Measurements from ENCODE around the gene ESRRG.

The ESRRG gene

DNA sequence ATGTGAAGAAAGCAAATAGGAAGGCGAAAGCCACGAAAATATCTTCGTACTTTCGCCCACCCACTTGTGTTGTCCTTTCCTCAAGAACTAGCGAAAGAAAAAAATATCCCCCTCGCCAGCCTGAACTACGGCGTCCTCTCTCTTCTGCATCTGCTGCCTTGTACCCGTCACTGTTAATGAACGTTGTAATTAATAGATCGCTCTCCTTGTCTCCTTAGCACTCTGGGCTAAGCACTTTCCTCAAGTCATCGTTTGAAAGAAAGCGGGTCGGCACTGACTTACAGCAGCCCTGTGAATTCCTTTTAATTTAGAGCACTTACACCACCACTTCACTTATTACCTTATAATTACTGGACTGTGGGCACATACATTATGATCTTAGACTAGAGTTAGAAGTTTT lies 44.1 kb downstream of the ESRRG start:
- TF ChIP-seq GATA2 (IDR thresholded peaks at IDR 0.05; ENCODE audit: low read depth, low read length) (no peak), GATA3 (IDR thresholded peaks at IDR 0.05; ENCODE audit: low read depth, low read length) (no peak)

DNA sequence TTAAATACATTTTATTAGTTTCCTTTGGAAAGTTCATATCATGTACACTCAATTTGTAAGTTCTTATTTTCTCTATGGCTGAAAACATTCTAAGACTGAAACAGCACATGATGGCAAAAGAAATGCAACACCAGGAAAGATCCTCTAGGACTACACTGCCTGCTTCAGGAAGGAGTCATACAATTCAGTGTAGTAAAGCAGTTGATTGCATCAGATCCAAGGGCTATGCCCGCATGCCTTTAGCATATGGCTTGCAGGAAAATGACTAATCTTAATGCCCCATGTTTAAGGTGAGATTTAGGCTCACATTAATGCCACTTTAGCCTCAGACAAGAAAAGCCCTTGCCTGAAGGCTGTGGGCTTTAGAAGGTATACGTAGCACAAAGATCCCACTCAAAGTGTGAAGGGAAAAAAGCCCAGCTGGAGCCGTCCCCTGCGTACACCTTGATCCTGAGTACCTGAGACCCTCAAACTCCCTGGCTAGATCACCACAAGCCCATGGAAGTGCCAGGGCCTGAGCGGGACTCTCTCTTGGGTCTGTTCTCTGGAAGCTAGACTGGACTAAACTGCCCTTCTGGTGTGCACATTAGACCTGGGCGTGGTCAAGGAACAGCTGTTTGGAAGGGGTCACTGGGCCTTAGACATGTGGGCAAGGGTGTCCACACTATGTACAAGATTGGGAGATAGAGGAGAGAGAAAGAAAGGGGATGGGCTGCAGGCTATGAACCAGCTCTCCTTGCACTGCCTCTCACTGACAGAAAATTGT lies 52.9 kb downstream of the ESRRG start:
- TF ChIP-seq GATA3 (IDR thresholded peaks at IDR 0.05; ENCODE audit: low read depth, low read length) (no peak), GATA2 (IDR thresholded peaks at IDR 0.05; ENCODE audit: low read depth, low read length) (no peak)

DNA sequence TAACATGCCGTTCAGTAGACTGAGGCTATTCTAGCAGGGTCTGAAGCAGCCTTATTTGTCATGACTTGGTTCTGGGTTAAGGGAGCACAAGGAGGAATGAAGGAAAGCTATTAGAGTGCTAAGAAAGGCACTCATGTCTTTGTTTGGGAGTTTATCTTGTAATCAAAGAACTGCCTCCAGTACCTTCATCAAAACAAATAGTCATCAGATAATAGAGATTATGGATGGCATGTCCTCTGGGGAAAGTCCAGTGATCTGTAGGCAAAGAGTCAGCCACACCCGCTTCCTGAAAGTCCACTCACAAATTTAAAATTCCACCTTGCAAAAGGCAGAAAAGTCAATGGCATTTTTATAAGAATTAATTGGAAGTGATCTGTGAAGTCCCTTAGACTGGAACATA lies 56.8 kb downstream of the ESRRG start:
- TF ChIP-seq GATA3 (IDR thresholded peaks at IDR 0.05; ENCODE audit: low read depth, low read length) (no peak), GATA2 (IDR thresholded peaks at IDR 0.05; ENCODE audit: low read depth, low read length) (no peak)

DNA sequence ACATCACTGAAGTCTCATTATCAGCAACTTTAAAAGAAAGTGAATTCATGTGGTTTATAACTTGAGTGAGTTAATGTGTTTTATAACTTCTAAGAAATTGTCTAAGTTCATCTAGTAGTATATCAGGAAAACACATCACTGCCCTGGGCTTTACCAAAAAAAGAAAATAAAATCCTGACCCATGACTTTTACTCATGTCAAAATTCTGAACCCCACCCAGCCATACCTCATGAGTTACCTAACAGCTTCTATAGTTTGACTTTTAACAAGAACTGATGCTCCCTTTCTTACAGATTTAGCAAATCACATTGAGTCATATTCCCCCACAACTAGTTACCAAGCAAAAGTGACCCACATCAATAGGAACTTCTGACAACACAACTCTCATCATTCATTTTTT lies 57.4 kb downstream of the ESRRG start:
- no peak for TF ChIP-seq GATA2 (IDR thresholded peaks at IDR 0.05; ENCODE audit: low read depth, low read length)
- no peak for TF ChIP-seq GATA3 (IDR thresholded peaks at IDR 0.05; ENCODE audit: low read depth, low read length)

DNA sequence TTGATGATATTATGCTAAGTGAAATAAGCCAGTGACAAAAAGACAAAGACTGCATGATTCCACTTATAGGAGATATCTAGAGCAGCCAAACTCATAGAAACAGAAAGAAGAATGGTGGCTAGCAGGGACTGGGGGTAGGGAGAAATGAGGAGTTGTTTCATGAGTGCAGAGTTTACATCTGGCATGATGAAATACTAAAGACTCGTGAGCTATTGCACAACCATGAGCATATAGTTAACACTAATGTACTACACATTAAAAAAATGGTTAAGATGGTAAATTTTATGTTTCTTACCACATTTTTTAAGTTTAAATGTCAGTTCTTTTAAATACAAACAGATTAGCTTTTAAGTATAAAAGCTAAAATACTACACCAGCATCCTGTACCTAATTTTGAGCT lies 57.8 kb downstream of the ESRRG start:
- TF ChIP-seq GATA3 (IDR thresholded peaks at IDR 0.05; ENCODE audit: low read depth, low read length): no peak
- no peak for TF ChIP-seq GATA2 (IDR thresholded peaks at IDR 0.05; ENCODE audit: low read depth, low read length)

DNA sequence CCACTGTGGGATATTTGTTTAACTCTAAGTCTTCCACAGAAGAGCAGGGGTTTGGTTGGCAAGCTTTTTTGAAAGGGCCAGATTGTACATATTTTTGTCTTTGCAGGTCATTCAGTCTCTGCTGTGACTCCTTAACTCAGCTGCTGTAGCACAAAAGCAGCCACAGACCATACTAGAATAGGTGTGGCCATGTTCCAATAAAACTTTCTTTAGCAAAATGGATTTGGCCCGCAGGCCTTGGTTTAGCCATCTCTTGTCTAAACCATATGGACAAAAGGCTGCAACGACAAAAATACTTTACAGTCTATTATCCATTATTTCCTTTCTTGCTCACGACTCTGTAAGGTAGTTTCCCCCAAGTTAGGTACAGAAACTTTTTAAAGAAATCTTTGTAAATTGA lies 60.5 kb downstream of the ESRRG start:
- TF ChIP-seq GATA2 (IDR thresholded peaks at IDR 0.05; ENCODE audit: low read depth, low read length): no peak
- TF ChIP-seq GATA3 (IDR thresholded peaks at IDR 0.05; ENCODE audit: low read depth, low read length): no peak

DNA sequence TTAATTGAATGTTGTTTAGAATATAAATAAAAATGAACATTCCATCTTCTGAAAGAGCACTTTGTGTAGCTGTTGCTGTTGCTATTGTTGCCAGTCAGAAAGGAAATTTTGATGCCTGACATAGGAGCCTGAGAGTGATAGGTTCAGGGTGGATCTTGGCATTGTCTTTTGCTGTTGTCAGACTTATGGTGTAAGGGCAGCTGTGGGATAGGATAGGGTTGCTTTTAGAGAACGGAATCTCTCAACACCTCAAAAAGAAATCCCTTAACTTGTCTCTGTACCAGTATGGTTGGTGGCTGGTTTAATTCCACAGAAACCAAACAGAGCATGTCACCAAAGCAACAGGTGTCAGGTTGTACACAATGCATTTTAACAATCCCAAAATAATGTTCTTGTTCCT lies 62.7 kb downstream of the ESRRG start:
- TF ChIP-seq GATA3 (IDR thresholded peaks at IDR 0.05; ENCODE audit: low read depth, low read length) (no peak), GATA2 (IDR thresholded peaks at IDR 0.05; ENCODE audit: low read depth, low read length) (no peak)

DNA sequence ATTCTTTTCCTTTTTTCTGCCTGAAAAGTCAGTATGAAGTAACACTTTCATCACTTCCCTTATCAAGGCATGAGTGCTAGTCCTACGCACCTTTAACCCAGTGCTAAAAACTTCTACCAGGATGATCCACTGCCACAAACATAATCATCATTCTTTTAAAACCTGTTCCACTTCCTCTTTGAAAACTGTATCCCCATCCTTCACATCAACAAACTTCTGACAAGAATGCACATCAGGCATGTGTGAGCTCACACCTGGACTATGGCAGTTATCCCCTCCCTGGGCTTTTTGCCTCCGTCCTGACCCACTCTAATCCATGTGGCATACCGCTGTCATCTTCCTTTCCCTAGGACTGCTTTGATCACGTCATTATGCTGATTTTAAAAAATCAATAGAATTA lies 70.2 kb downstream of the ESRRG start:
- no peak for TF ChIP-seq GATA3 (IDR thresholded peaks at IDR 0.05; ENCODE audit: low read depth, low read length)
- no peak for TF ChIP-seq GATA2 (IDR thresholded peaks at IDR 0.05; ENCODE audit: low read depth, low read length)

DNA sequence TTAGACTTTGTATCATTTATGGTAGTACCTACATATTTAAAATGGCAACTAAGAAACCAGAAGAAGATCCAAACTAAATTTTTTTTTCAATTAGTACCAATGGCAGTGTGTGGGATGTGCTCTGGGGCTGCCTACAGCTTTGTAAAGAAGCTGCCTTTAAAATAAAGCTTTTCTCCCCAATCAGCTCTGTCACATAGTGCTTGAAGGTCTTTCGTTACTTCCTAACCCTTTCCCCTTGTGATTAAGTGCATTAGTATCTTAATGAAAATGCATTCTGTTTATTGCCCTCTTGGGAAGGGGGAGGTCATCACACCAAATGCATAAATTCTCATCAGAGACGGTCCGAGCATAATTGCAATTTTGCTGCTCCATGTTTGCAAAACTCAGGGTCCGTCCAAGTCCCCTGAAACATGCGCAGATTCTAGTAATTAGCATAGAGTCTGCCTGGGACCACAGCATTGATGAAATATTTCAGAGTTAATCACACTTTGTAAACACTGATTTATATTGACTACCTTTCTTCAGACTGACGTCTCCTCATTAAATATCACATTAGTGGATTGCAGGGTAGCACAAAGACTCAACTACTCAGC lies 71.3 kb downstream of the ESRRG start:
- TF ChIP-seq GATA3 (IDR thresholded peaks at IDR 0.05; ENCODE audit: low read depth, low read length) (no peak), GATA2 (IDR thresholded peaks at IDR 0.05; ENCODE audit: low read depth, low read length) (no peak)

DNA sequence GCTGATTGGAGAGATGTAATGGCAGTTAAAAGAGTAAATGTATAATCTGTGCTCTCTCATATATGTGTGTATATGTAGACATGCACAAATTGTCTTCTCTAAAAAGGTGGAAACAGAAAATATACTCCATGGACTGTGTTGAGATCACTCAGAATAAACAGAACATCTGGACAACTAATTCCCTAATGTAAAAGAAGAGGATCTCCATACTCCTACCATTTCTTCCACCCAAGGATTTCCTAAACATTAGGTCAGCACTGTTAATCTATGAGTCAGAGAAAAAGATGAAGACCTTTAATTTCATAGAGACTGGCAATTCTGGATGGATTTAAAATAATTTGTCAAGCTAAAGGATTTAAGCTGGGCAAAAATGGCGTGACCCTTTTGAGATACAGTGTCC lies 80.1 kb downstream of the ESRRG start:
- TF ChIP-seq GATA3 (IDR thresholded peaks at IDR 0.05; ENCODE audit: low read depth, low read length) (no peak), GATA2 (IDR thresholded peaks at IDR 0.05; ENCODE audit: low read depth, low read length) (no peak)

DNA sequence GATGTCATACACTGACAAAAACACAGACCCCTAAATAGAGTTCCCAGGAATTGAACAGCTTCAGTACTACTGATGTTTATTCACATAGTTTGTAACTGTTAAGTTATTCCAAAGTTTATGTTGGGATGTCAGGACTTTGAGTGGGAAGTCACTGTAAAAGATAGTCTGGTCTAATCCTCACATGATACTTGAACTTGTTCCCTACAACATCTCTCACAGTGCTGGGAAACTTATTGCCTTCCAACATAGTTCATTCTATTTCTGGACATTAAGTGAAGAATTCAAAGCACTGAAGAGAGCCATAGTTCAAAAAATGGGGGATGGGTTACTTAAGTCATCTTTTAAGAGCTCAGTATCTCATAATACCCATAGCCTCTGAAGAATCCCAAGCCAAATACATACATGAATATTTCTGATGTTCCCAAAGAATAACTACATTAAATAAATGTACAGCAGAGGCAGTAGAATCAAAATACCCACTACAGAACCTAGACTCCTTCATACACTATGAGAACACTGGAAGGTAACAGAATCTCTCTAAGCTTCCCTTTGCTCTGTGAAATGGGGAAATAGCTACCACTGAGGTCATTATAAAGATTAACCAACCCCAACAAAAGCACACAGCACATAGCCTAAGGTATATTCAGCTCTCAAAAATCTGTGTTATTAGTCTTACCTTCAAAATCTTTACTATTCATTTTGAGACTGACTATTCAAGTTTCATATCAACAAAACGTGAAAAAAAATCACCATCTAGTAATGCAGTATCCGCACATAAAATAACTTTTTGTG lies 81.4 kb downstream of the ESRRG start:
- TF ChIP-seq GATA2 (IDR thresholded peaks at IDR 0.05; ENCODE audit: low read depth, low read length): no peak
- no peak for TF ChIP-seq GATA3 (IDR thresholded peaks at IDR 0.05; ENCODE audit: low read depth, low read length)

DNA sequence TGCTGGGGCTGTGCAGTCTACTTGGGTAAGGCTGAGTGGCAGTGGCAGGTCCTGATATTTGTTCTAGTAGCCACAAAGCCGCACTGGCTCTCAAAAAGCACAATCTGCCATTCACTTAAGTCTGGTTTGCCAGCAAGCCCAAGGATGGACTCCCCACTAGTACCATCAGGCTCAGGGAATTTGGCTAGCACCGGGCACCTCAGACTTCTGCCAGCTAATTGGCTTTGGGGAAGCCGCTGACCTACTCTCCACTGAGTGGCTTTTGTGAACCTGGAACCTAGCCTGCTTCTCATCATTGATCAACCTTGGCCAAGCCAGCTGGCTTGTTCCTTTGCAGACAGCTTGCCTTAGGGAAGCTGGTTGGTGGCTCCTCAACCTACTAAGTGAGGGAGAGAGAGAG lies 83.1 kb downstream of the ESRRG start:
- TF ChIP-seq GATA3 (IDR thresholded peaks at IDR 0.05; ENCODE audit: low read depth, low read length) (no peak), GATA2 (IDR thresholded peaks at IDR 0.05; ENCODE audit: low read depth, low read length) (no peak)

DNA sequence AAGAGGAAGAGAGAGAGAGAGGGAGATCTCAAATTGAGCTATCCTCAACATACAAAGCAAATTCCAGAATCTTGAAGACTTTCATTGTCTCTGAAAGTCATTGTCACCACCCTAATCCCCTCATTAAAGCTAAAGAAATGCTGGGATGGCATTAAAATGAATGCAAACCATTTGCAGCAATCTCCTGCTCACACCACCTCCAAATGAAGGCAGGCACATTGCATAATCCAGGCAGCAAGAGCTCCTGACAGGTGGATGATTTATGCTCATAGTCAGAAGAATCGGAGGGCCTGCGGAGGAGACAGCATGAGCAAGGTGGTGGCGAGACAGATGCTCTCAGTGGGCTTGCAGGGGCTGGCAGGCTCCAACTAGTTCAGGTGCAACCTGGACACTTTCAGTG lies 90.2 kb downstream of the ESRRG start:
- TF ChIP-seq GATA2 (IDR thresholded peaks at IDR 0.05; ENCODE audit: low read depth, low read length): no peak

DNA sequence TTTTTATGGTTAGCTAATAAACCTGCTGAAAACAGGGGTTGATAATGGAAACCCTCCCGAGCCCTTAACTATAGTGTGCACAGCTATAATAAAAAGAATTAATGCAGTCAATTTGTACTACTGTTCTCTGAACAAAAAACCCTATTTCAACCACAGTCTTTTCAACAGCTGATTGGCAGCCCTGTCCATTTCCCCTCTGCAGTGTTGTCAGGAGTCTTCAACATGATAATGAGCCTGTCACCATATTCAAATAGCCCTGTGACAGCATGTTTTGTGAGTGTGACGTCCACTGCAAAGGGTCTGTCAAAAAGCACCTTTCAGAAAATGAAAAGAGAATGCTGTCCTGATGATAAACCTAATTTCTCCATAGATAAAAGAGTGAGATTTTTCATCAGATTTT lies 92.7 kb downstream of the ESRRG start:
- no peak for TF ChIP-seq GATA3 (IDR thresholded peaks at IDR 0.05; ENCODE audit: low read depth, low read length)
- TF ChIP-seq GATA2 (IDR thresholded peaks at IDR 0.05; ENCODE audit: low read depth, low read length): no peak

DNA sequence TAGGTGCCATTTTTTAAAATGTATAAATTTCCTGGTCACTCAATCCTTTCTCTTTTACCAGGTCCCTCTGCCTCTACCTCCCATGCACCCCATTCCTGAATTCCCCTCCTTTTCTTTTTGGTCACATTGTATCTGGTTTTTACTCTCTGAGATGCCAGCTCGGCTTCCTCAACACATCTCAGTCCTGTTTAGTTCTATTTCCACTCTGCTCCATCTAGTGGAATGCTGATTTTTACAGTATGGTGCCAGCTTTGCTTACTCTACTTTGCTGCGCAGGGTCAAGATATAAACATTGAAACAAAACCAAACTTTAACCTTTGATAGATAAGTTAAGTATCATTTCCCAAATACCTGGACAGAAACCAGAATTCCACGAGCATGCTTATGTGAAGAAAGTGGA lies 96.0 kb downstream of the ESRRG start:
- TF ChIP-seq GATA3 (IDR thresholded peaks at IDR 0.05; ENCODE audit: low read depth, low read length) (no peak), GATA2 (IDR thresholded peaks at IDR 0.05; ENCODE audit: low read depth, low read length) (no peak)

Data from SH-SY5Y (cell line).